ENCODE data around the gene RAB14.

DNA sequence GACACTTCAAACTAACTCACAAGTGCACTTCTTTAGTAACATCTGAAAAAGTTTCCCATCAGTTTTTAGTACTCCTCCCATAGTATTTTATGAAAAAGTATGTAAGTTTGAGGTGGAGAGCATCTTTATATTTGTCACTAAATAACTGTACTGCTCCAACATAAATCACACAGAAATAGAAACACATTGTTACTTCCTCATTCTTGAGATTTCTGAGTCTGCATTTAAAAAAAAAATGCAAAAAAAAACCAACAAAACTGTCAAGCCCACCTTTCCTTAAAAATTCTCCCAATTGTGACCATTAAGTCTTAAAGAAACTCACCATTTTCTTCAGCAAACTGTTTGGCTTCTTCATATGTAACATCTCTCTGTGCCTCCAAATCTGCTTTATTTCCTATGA, 18.7 kb downstream of the RAB14 start:
- TF ChIP-seq, protein P1, sequence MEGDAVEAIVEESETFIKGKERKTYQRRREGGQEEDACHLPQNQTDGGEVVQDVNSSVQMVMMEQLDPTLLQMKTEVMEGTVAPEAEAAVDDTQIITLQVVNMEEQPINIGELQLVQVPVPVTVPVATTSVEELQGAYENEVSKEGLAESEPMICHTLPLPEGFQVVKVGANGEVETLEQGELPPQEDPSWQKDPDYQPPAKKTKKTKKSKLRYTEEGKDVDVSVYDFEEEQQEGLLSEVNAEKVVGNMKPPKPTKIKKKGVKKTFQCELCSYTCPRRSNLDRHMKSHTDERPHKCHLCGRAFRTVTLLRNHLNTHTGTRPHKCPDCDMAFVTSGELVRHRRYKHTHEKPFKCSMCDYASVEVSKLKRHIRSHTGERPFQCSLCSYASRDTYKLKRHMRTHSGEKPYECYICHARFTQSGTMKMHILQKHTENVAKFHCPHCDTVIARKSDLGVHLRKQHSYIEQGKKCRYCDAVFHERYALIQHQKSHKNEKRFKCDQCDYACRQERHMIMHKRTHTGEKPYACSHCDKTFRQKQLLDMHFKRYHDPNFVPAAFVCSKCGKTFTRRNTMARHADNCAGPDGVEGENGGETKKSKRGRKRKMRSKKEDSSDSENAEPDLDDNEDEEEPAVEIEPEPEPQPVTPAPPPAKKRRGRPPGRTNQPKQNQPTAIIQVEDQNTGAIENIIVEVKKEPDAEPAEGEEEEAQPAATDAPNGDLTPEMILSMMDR (IDR thresholded peaks at IDR 0.05; ENCODE audit: low read depth, low read length): no peak
- no peak for TF ChIP-seq EZH2phosphoT487 (IDR thresholded peaks at IDR 0.05; ENCODE audit: low read depth)

Data from OCI-LY3 (cell line).